ENCODE data around the gene KRT10. TPM values are rescaled to one million over a fixed set of nuclear protein-coding genes. Genes with fewer than 3 reads are reported as not detected.
"Not testable (repeated sequence)": the region's sequence is repeated elsewhere in the genome, so short reads cannot be mapped to it uniquely, and the experiment has no call there.

The KRT10 gene
- total RNA-seq, 3 donors from 2014 or later (not counting 1 experiment from before 2014, with no cell fraction given), result 23.6 to 35.9 (median 25.5) TPM

DNA sequence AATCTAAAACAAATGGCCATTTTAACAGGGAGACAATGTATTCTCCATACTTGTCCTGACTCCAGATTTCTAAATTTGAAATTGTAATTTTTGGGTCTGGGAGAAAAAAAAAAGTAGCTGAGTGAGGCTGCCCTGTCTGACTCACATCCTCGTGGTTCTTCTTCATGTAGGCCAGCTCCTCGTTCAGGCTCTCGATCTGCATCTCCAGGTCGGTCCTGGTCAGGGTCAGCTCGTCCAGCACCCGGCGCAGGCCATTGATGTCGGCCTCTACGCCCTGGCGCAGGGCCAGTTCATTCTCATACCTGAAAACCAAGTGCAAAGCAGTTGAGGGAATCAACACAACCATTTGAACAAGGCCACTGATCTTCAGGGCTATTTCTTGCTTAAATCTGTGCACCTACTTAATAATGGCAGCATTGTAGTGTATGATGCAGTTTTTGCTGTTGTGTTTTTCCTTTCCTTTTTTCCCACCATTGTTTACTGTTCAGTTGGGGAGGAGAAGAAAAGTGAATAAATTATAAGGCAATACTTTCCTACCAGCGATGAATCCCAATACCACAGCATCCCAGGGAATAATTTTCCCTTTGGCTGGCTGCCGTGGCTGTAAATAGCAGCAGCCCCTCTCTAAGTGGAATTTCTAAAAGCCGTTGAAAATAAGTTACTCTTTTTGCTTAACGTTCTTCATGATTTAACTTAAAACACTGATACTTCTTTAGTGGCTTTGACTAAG lies 42.4 kb upstream of the KRT10 start:
- TF ChIP-seq CTCF (IDR thresholded peaks at IDR 0.05), result no peak

GRCh38 chr17:40862985-40863733 lies 40.7 kb upstream of the KRT10 start:
- H3K27ac ChIP-seq (ENCODE audit: low read length), result no peak overlapping the region
- TF ChIP-seq CTCF (IDR thresholded peaks at IDR 0.05), result no peak
- H3K9me3 ChIP-seq (ENCODE audit: control insufficient read depth, insufficient read depth, low read length), result no peaks in the 10 kb centered on the region
- WGBS (ENCODE audit: insufficient coverage), result 68% methylated on average over 39 of the region's 39 CpGs
- Mint-ChIP-seq H3K9me3 (no peaks in the 10 kb centered on the region), H3K36me3 (no peaks in the 10 kb centered on the region), H3K4me3 (no peak overlapping the region), H3K27ac (no peak overlapping the region), H3K27me3 (ENCODE audit: low read depth in 2 of 2) (peaks cover 16 to 56% of the 10 kb centered on the region in 2 donors), H3K4me1 (no peaks in the 10 kb centered on the region)
- H3K27me3 ChIP-seq (ENCODE audit: control insufficient read depth, insufficient read depth, low read length), result peaks cover 3% of the 10 kb centered on the region
- no peaks in the 10 kb centered on the region for H3K4me1 ChIP-seq (ENCODE audit: control insufficient read depth, insufficient read depth, low read length)
- ATAC-seq, result no peak
- H3K36me3 ChIP-seq (ENCODE audit: control insufficient read depth, insufficient read depth, low read length), result no peaks in the 10 kb centered on the region
- peak in 1 of 2 donors; percentile 11 for DNase-seq
- H3K4me3 ChIP-seq (ENCODE audit: low read length), result no peak overlapping the region
- intact Hi-C loops (cut with micrococcal nuclease), result no loop called here

More for the DNA sequence above, 42.4 kb upstream of the KRT10 start:
- H3K27ac ChIP-seq (ENCODE audit: low read length), result no peak overlapping the region
- H3K27me3 Mint-ChIP-seq (ENCODE audit: low read depth in 2 of 2), result peaks cover 16 to 49% of the 10 kb centered on the region in 2 donors
- H3K9me3 Mint-ChIP-seq, result no peaks in the 10 kb centered on the region
- H3K36me3 Mint-ChIP-seq, result no peaks in the 10 kb centered on the region
- H3K4me3 Mint-ChIP-seq, result no peak overlapping the region
- intact Hi-C loops (cut with micrococcal nuclease), result no loop called here
- H3K27me3 ChIP-seq (ENCODE audit: control insufficient read depth, insufficient read depth, low read length), result peaks cover 4% of the 10 kb centered on the region
- WGBS (ENCODE audit: insufficient coverage), result 88% methylated on average over 14 of the region's 14 CpGs
- H3K4me1 Mint-ChIP-seq, result no peaks in the 10 kb centered on the region
- no peaks in the 10 kb centered on the region for H3K36me3 ChIP-seq (ENCODE audit: control insufficient read depth, insufficient read depth, low read length)
- ATAC-seq (no peak), DNase-seq (no peak)
- H3K4me3 ChIP-seq (ENCODE audit: low read length), result no peak overlapping the region
- no peaks in the 10 kb centered on the region for H3K9me3 ChIP-seq (ENCODE audit: control insufficient read depth, insufficient read depth, low read length)
- H3K27ac Mint-ChIP-seq, result no peak overlapping the region
- H3K4me1 ChIP-seq (ENCODE audit: control insufficient read depth, insufficient read depth, low read length), result no peaks in the 10 kb centered on the region

DNA sequence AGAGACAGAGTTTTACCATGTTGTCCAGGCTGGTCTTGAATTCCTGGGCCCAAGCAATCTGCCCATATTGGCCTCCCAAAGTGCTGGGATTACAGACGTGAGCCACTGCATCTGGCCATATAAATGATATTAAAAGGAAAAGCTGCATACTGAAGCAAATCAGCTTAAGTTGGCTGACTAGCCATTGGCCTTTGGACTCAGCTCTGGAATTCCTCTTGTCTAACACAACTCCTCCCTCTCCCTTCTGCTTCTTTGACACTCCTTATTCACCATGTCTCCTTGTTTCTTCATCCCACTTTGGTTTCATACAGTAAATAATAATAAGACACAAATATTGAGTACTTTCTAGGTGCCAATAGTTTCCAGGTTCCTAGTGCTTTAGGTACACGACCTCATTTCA lies 37.1 kb upstream of the KRT10 start:
- Histone ChIP-seq H3K4me3 (ENCODE audit: low read length) (no peak overlapping the region), H3K4me1 (ENCODE audit: control insufficient read depth, insufficient read depth, low read length) (no peaks in the 10 kb centered on the region), H3K27me3 (ENCODE audit: control insufficient read depth, insufficient read depth, low read length) (no peaks in the 10 kb centered on the region), H3K9me3 (ENCODE audit: control insufficient read depth, insufficient read depth, low read length) (no peaks in the 10 kb centered on the region), H3K36me3 (ENCODE audit: control insufficient read depth, insufficient read depth, low read length) (no peaks in the 10 kb centered on the region), H3K27ac (ENCODE audit: low read length) (no peak overlapping the region)
- Mint-ChIP-seq H3K4me1 (no peaks in the 10 kb centered on the region), H3K36me3 (no peaks in the 10 kb centered on the region), H3K27ac (no peak overlapping the region), H3K27me3 (ENCODE audit: low read depth in 2 of 2) (peaks cover 12 to 46% of the 10 kb centered on the region in 2 donors), H3K4me3 (no peak overlapping the region), H3K9me3 (no peaks in the 10 kb centered on the region)
- no peak for TF ChIP-seq CTCF (IDR thresholded peaks at IDR 0.05)
- WGBS (ENCODE audit: insufficient coverage), result 70% methylated on average over 2 of the region's 2 CpGs
- no peak for ATAC-seq
- intact Hi-C loops (cut with micrococcal nuclease), result no loop called here
- DNase-seq, result no peak

- ATAC-seq; H3K27ac Mint-ChIP-seq; H3K4me3 Mint-ChIP-seq; DNase-seq; H3K4me1 Mint-ChIP-seq; H3K27me3 ChIP-seq (ENCODE audit: control insufficient read depth, insufficient read depth, low read length); H3K27ac ChIP-seq (ENCODE audit: low read length); intact Hi-C loops (cut with micrococcal nuclease); H3K36me3 Mint-ChIP-seq; H3K4me3 ChIP-seq (ENCODE audit: low read length); H3K9me3 Mint-ChIP-seq; H3K36me3 ChIP-seq (ENCODE audit: control insufficient read depth, insufficient read depth, low read length); H3K4me1 ChIP-seq (ENCODE audit: control insufficient read depth, insufficient read depth, low read length); H3K9me3 ChIP-seq (ENCODE audit: control insufficient read depth, insufficient read depth, low read length): not testable (repeated sequence)
- H3K27me3 Mint-ChIP-seq (ENCODE audit: low read depth in 2 of 2), result peaks cover 14 to 53% of the 10 kb centered on the region in 2 donors
- 100% methylated on average over 1 of the region's 2 CpGs for WGBS (ENCODE audit: insufficient coverage)
Observed at GRCh38 chr17:40858667-40859066, 36.3 kb upstream of the KRT10 start.
